ENCODE measurements around the gene DNASE1L3.

The DNASE1L3 gene

DNA sequence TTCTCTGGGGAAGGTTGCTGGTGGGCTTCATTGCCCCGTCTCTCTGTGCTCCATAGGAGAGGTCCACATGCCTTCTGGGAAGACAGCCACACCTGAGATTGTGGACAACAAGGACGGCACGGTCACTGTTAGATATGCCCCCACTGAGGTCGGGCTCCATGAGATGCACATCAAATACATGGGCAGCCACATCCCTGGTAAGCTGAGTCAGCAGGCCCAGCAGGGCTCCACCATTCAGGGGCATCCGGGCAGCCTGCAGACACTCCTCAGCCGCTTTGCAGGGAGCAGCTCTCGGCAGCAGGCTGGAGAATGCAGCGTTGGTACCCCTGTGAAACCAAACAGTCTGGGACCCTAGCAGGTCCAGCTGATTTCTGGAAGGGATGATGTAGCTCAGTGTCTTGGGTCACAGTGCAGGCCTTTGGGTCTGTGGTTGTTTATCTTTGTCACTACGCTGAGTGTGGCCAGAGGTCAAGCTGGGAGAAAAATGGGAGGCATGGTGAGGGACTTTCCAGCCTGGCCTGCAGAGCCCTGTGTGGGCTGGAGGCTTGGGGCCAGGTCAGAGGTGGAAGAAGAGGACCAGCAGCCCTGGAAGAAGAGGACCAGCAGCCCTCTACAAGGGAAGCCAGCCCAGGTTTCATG, 67.2 kb downstream of the DNASE1L3 start:
- Histone ChIP-seq H3K4me3 (ENCODE audit: extremely low read depth, insufficient read depth, low read length, poor library complexity, severe bottlenecking) (no peak overlapping the region), H3K36me3 (ENCODE audit: control insufficient read depth, insufficient read depth, low read length) (peaks cover 96% of the 10 kb centered on the region), H3K4me1 (ENCODE audit: control insufficient read depth, insufficient read depth, low read length, poor library complexity, severe bottlenecking) (peaks cover 3% of the 10 kb centered on the region), H3K9me3 (ENCODE audit: control insufficient read depth, low read length) (no peaks in the 10 kb centered on the region), H3K27ac (ENCODE audit: low read depth, low read length, severe bottlenecking) (no peak overlapping the region)
- WGBS, 2 experiments (ENCODE audit: insufficient coverage in 2 of 2), result 91 to 96% methylated on average over 9 of the region's 9 CpGs

All from mesodermal cell (in vitro differentiated cells).